Activated CD8-positive, alpha-beta memory T cell treated with anti-CD3 and anti-CD28 coated beads, Interleukin-2, amount 10 ng/mL, durations not matched to agents 7 days and 5 days (primary cell): ENCODE data around the gene MGAT5. TPM values are rescaled to one million over a fixed set of nuclear protein-coding genes. Genes with fewer than 3 reads are reported as not detected.
A peak's percentile ranks its signal among the peaks of the same experiment; 100 is the strongest.
"Not testable (repeated sequence)": the region's sequence is repeated elsewhere in the genome, so short reads cannot be mapped to it uniquely, and the experiment has no call there.

ENCODE experiments used
- ATAC-seq: fragments of 150-1000 bp; cut with Tn5 transposase; one replicate; pipeline ENCODE4 v1.10.0; 2021; ENCODE audit warnings: moderate library complexity
- CTCF ChIA-PET: fragments of 350-600 bp; sonication (Branson Sonifier 250); formaldehyde crosslinking; loops from one replicate; lab custom pipeline; 2021; ENCODE audit warnings: antibody characterized with exemption; lab: Charles Lee
- DNase-seq: peaks from one replicate; pipeline ENCODE4 v3.0.0-alpha.2; 2020
- H3K27ac Mint-ChIP-seq: one replicate; pipeline ENCODE4 v1.8.0; 2021; ENCODE audit warnings: mild to moderate bottlenecking, mixed read lengths
- H3K27me3 Mint-ChIP-seq: one replicate; pipeline ENCODE4 v1.8.0; 2021; ENCODE audit warnings: mixed read lengths
- H3K36me3 Mint-ChIP-seq: one replicate; pipeline ENCODE4 v1.8.0; 2021; ENCODE audit warnings: mild to moderate bottlenecking, mixed read lengths
- H3K4me1 Mint-ChIP-seq: one replicate; pipeline ENCODE4 v1.8.0; 2021; ENCODE audit warnings: mixed read lengths
- H3K4me3 Mint-ChIP-seq: one replicate; pipeline ENCODE4 v1.8.0; 2021; ENCODE audit warnings: mild to moderate bottlenecking, moderate library complexity, mixed read lengths
- H3K9me3 Mint-ChIP-seq: one replicate; pipeline ENCODE4 v1.8.0; 2022; ENCODE audit warnings: low read depth, mixed read lengths
- total RNA-seq, 2 experiments: library from RNA; stranded (reverse); gene quantifications; one replicate each; pipeline ENCODE4 v1.2.3, GENCODE V29; 2021

MGAT5 gene
- total RNA-seq, 2 experiments from 2014 or later = 40.3 to 43.6 TPM

DNA sequence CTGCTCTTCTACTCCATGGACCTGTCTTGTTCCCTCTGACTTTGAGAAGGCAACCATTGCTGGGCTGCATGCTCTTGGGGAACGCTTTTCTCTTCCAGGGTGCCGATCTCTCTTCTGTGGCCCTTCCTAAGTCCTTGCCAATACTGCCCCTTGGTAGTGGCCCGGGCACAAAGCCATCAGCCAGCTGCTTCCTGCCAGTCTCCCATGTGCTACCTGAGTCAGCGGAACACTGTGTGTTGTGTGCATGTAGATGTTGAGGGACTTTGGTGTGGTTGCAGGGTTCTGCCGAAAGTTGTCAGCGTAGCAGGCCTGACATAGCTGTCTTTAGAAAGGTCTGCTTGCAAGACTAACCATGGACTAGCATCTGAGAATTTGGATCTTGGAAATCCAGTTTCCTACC, 35.4 kb downstream of the MGAT5 start:
- ATAC-seq (peak; percentile 10), DNase-seq (no peak)
- Mint-ChIP-seq H3K9me3 (no peaks in the 10 kb centered on the region), H3K36me3 (peaks cover 8% of the 10 kb centered on the region), H3K27me3 (peaks cover 22% of the 10 kb centered on the region), H3K4me3 (no peak overlapping the region), H3K27ac (no peak overlapping the region), H3K4me1 (peaks cover 20% of the 10 kb centered on the region)
- CTCF ChIA-PET = interaction anchor here (1.0 to 4.0 kb wide), 5 partner anchors 30 to 171 kb away, joined by 3 to 21 read pairs (median 6); no protein-coding TSS in a partner anchor

DNA sequence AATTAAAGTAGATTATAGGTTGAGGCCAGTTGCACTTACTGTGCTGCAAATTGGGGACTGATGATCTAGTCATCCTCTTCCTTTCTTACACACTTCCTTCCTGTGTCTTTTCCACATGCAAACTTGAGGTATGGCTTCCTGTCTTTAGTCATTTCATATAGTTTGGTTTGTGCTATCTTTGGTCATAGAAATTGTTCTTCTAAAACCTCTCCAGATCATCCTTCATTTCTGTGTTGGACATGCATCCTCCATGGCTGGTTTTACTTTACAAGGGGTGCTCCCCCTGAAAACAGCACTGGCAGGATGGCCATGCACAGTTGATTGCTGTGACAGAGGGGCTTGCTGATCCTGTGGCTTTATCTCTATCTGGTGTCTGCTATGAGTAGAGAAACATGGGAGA, 36.5 kb downstream of the MGAT5 start:
- CTCF ChIA-PET = interaction anchor here (0.9 to 4.0 kb wide), 7 partner anchors 15 to 172 kb away, joined by 3 to 21 read pairs (median 4); no protein-coding TSS in a partner anchor
- peaks cover 8% of the 10 kb centered on the region for H3K36me3 Mint-ChIP-seq
- peak; percentile 85 for ATAC-seq
- H3K27me3 Mint-ChIP-seq = peaks cover 17% of the 10 kb centered on the region
- no peaks in the 10 kb centered on the region for H3K9me3 Mint-ChIP-seq
- peaks cover 23% of the 10 kb centered on the region for H3K4me1 Mint-ChIP-seq
- H3K4me3 Mint-ChIP-seq = no peak overlapping the region
- no peak overlapping the region for H3K27ac Mint-ChIP-seq
- peak; percentile 63 for DNase-seq

DNA sequence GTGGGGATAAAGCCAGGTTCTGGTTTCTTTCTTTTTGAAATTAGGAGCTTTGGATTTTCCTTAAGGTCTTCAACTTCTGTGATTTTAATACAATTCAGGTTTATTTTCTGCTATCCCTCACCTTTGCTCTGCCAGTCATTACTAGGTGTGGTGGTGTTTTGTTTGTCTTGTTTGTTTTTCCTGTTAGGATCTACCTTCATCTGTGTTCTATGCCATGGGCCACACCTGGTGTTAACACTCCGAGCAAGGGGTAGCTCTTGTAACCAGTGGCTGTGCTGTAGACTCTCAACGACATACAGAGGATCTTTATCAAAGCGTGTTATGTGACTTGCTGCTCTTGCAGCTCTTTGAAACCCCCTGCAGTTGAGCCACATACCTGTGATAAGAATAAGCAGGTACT, 38.6 kb downstream of the MGAT5 start:
- CTCF ChIA-PET = no interaction called here
- Mint-ChIP-seq H3K4me1 (peaks cover 19% of the 10 kb centered on the region), H3K27ac (no peak overlapping the region), H3K27me3 (peaks cover 4% of the 10 kb centered on the region), H3K9me3 (no peaks in the 10 kb centered on the region), H3K36me3 (peaks cover 17% of the 10 kb centered on the region), H3K4me3 (no peak overlapping the region)
- DNase-seq = no peak
- no peak for ATAC-seq

DNA sequence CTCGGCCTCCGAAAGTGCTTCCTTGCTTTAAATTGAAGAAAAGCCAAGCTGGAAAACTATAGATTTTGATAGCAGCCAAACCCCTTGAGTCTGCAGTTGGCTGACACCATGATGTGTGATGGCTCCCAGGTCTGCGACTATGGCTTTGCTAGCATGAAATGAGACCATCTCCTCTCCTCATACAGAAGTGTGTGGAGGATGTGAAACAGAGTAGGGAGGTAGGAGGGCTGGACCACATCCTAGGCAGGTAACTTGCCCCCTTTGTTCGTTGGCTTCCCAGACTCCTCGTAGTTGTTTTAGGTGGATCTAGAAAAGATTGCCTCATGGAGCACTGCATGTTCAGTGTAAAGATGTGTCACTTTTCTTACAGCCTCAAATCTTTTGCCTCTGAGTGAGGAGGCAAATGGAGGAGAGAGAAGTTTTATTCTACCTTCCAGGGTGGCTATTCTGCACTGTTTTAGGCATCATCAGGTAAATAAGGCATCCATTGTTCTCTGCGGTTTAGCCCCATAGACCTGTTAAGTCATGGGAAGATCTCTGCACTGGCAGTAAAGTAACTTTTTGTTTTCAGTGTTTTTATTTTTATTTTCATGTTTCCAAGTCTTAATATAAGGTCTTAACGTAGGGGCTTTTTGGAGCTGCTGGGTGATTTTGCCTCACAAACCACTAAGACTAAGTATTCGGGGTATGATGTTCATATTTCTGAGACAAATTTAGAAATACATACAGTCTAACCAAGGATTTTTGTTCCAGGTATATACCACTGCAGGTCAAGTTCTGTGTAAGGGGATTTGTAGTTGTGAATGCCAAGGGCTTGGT, 40.1 kb downstream of the MGAT5 start:
- peaks cover 18% of the 10 kb centered on the region for H3K36me3 Mint-ChIP-seq
- CTCF ChIA-PET = no interaction called here
- DNase-seq (no peak), ATAC-seq (no peak)
- no peak overlapping the region for H3K4me3 Mint-ChIP-seq
- no peak overlapping the region for H3K27ac Mint-ChIP-seq
- H3K9me3 Mint-ChIP-seq = no peaks in the 10 kb centered on the region
- H3K27me3 Mint-ChIP-seq = no peaks in the 10 kb centered on the region
- H3K4me1 Mint-ChIP-seq = peaks cover 19% of the 10 kb centered on the region

DNA sequence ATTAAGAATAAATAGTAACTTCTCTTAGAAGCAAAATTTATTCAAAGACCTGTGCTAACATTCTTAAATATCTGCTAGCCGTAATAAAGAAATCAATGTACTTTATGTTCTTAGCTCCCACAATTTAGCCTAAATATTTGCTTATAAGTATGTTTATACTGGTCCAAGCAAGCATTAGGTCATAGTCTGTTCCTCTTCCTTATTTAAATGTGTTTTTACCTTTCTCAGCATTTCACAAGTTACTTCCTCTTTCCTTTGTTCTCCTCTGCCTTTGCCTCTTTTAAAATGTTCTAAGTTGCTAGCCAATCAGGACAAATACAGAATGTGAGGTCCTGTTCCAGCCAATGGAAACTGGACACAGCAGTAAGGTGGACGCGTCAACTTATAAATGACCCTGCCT, 40.7 kb downstream of the MGAT5 start:
- Mint-ChIP-seq H3K4me1 (peaks cover 19% of the 10 kb centered on the region), H3K36me3 (peaks cover 22% of the 10 kb centered on the region)
- DNase-seq, H3K27ac Mint-ChIP-seq, H3K4me3 Mint-ChIP-seq, H3K27me3 Mint-ChIP-seq, H3K9me3 Mint-ChIP-seq, CTCF ChIA-PET, ATAC-seq: not testable (repeated sequence)

DNA sequence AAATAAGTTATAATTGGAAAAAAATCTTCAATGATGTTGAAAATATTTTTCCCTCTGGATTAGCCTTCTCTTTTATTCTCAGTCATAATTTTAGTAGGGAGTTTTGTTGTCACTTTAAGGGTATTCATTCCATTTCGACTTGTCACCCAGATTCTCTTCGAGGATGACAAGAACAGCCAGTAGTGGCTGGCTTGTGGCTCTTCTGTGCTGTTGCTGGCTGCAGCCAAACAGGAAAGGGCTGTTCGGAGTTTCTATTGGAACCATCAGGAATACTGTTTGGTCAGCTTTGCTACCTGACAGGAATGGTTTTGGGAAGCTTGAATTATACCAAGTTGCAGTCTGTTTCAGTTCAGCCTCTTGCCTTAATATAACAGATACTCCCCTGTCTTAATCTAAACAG, 41.6 kb downstream of the MGAT5 start:
- Mint-ChIP-seq H3K27me3 (peaks cover 3% of the 10 kb centered on the region), H3K9me3 (no peaks in the 10 kb centered on the region), H3K4me1 (peaks cover 22% of the 10 kb centered on the region), H3K36me3 (peaks cover 24% of the 10 kb centered on the region), H3K4me3 (no peak overlapping the region), H3K27ac (no peak overlapping the region)
- ATAC-seq = no peak
- no peak for DNase-seq
- CTCF ChIA-PET = no interaction called here

DNA sequence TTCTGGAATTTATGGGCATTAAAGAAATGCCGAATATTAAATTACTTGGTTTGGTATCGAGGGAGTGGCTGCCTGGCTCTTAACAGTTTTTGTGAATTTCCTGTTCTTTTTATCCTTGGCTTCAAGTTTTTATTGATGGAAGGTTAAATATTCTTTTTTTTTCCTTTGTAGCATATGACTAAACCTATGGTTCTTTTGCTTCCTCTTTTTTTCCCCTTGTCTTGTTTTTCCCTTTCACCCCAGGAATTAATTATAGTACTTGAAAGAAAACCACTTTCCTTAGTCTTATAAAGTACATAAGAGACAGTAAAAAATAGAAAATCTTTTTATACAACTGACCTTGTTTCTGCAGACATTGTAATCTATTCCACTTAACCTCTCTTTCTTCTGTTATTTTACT, 42.4 kb downstream of the MGAT5 start:
- CTCF ChIA-PET = no interaction called here
- H3K4me3 Mint-ChIP-seq = no peak overlapping the region
- H3K27ac Mint-ChIP-seq = no peak overlapping the region
- peaks cover 3% of the 10 kb centered on the region for H3K27me3 Mint-ChIP-seq
- no peaks in the 10 kb centered on the region for H3K9me3 Mint-ChIP-seq
- H3K36me3 Mint-ChIP-seq = peaks cover 23% of the 10 kb centered on the region
- H3K4me1 Mint-ChIP-seq = peaks cover 29% of the 10 kb centered on the region
- ATAC-seq (no peak), DNase-seq (no peak)

DNA sequence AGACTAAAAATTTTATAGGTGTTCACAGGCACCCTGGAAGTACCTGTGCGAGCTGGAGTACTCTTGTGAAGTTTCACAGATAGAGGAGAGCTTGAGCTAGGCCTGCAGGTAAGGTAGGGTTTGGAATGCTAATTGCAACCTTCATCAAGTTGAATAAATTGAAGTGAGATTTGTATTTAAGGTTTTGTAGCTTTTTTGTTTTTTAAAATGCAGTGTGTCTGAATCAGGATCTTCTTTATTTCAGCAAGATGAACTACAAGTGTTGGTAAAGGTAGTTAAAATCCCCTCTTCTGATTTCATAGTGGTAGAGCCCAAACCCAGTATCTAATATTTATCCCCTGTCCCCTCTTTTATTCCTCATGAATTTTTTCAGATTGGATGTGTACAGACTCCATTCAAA, 45.5 kb downstream of the MGAT5 start:
- DNase-seq (no peak), ATAC-seq (no peak)
- CTCF ChIA-PET = interaction anchor here (1.2 kb wide), 1 partner anchor 11 kb away, joined by 3 read pairs; no protein-coding TSS in a partner anchor
- H3K4me1 Mint-ChIP-seq = peaks cover 23% of the 10 kb centered on the region
- H3K27me3 Mint-ChIP-seq = peaks cover 3% of the 10 kb centered on the region
- peaks cover 24% of the 10 kb centered on the region for H3K36me3 Mint-ChIP-seq
- no peak overlapping the region for H3K27ac Mint-ChIP-seq
- no peaks in the 10 kb centered on the region for H3K9me3 Mint-ChIP-seq
- no peak overlapping the region for H3K4me3 Mint-ChIP-seq

DNA sequence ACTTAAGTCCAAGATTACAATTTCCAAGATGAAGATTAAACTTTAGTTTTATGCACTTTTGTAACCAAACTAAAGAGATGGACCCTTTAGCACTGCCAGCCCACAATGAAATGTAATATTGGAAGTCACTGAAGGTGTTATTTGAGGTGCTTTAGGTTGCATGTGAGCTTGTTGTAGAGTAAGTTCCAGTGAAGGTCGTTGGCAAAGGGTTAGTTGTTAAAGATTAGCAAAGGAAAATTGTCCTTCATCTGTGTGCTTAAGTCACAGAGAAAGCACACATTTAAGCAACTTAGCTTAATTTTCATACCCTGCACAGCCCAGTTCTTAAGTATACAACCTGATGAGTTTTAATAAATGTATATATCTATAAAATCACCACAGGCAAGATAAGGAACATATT, 46.7 kb downstream of the MGAT5 start:
- peaks cover 28% of the 10 kb centered on the region for H3K36me3 Mint-ChIP-seq

DNA sequence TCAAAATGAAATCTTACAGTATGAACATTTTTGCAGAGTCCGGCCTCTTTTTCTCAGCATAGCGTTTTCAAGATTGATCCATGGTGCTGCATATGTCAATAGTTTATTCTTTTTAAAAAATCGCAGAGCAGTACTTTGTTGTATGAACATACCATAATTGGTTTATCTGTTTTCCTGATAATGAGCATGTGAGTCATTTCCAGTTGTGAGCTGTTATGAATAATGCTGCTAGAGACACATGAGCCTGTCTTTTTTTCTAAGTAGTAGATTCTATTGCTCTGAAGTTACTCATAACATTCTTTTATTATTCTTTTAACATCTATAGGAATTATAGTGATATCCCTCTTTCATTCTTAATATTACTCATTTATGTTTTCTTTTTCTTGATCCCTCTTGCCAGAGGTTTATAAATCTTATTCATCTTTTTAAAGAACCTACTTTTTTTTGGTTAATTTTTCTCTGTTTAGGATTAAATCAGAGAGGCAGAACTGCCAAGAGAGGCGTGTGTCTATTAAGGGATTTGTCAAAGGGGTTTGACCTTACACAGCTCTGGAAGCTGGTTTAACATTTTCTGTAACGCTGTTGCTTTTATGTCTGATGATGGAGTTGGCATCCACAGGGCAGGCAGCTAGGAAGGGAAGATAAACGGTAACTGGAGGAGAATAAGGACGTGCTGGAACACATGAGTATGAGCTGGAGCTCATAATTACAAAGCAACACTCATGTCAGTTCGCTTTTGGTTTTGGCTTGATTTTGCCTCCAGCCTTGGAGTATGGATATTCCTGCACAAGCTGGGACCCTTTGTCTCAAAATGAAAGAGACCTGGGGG, 47.4 kb downstream of the MGAT5 start:
- CTCF ChIA-PET = interaction anchor here (0.8 to 1.5 kb wide), 2 partner anchors 18 to 111 kb away, joined by 3 read pairs; no protein-coding TSS in a partner anchor
- ATAC-seq (peak; percentile 65), DNase-seq (no peak)
- no peak overlapping the region for H3K4me3 Mint-ChIP-seq
- no peak overlapping the region for H3K27ac Mint-ChIP-seq
- H3K4me1 Mint-ChIP-seq = peaks cover 29% of the 10 kb centered on the region
- H3K27me3 Mint-ChIP-seq = peaks cover 3% of the 10 kb centered on the region
- peaks cover 24% of the 10 kb centered on the region for H3K36me3 Mint-ChIP-seq
- H3K9me3 Mint-ChIP-seq = no peaks in the 10 kb centered on the region

More for the DNA sequence above, 46.7 kb downstream of the MGAT5 start:
- Mint-ChIP-seq H3K27me3 (peaks cover 3% of the 10 kb centered on the region), H3K9me3 (no peaks in the 10 kb centered on the region), H3K4me1 (peaks cover 28% of the 10 kb centered on the region), H3K27ac (no peak overlapping the region), H3K4me3 (no peak overlapping the region)
- CTCF ChIA-PET = no interaction called here
- no peak for ATAC-seq
- no peak for DNase-seq

DNA sequence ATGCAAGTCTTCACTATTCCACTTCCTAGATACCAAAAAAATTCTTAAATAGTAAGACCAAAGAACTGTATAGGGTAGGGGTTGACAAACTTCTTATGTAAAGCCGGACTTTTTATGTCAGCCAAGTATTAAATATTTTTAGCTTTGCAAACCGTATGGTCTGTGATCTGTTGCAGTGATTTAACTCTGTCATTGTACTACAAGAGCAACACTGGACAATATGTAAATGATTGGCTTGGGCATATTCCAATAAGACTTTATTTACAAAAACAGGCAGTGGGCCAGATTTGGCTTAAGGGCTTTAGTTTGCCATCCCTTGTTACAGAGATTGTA, 48.0 kb downstream of the MGAT5 start:
- peaks cover 29% of the 10 kb centered on the region for H3K4me1 Mint-ChIP-seq
- CTCF ChIA-PET = interaction anchor here (0.8 to 1.5 kb wide), 2 partner anchors 19 to 110 kb away, joined by 3 read pairs; no protein-coding TSS in a partner anchor
- no peaks in the 10 kb centered on the region for H3K9me3 Mint-ChIP-seq
- ATAC-seq (no peak), DNase-seq (no peak)
- no peak overlapping the region for H3K4me3 Mint-ChIP-seq
- H3K27ac Mint-ChIP-seq = no peak overlapping the region
- peaks cover 19% of the 10 kb centered on the region for H3K36me3 Mint-ChIP-seq
- peaks cover 3% of the 10 kb centered on the region for H3K27me3 Mint-ChIP-seq

DNA sequence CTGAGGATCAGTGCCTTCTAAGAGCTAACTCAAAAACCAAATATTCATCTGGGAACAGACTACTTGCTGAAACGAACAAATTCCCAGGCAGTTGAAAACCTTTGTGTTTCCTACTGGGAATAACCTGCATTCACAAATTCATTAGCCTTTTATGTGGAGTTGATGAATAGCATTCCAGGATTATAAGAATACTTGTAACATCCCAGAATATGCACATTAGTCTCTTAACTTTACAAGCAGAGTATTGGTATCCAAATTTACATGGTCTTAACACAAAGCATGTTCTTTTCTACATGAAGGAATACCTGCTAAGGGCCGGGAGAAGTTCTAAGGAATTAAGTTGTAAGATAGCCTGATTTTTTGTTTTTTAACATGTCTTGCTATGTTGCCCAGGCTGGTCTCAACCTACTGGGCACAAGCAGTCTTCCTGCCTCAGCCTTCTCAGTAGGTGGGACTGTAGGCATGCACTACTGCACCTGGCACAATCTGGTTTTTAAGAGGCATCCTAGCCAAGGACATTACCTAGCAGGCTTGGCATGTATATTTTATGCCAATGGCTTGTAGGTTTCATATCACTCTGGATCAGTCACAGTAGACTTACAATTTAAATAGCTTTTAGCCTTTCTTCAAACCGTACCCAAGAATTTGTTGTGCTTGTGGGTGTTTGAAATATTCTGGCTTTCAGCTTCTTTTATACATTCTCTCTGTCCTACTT, 50.7 kb downstream of the MGAT5 start:
- DNase-seq (no peak), ATAC-seq (no peak)
- CTCF ChIA-PET = interaction anchor here (1.2 to 2.0 kb wide), 3 partner anchors 11 to 21 kb away, joined by 3 to 7 read pairs (median 4); no protein-coding TSS in a partner anchor
- peaks cover 3% of the 10 kb centered on the region for H3K27me3 Mint-ChIP-seq
- peaks cover 31% of the 10 kb centered on the region for H3K4me1 Mint-ChIP-seq
- H3K36me3 Mint-ChIP-seq = peaks cover 17% of the 10 kb centered on the region
- H3K27ac Mint-ChIP-seq = no peak overlapping the region
- H3K9me3 Mint-ChIP-seq = peaks cover 5% of the 10 kb centered on the region
- no peak overlapping the region for H3K4me3 Mint-ChIP-seq

DNA sequence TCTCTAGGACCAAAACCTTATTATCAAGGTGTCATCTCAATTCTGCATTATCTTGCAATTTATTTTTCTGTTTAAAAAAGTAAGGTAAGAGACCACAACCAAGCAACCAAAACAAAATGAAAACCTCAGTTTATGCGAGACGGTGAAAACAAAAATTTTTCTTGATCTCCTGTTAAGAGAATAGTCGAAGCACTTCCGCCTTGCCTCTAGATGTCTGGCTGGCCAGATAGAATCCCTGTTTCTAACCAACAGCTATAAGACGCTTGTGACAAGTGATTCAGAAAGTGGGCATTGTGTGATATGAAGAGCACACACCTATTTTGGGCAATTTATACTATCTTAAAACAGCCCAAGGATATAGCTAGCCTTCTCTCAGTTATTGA, 51.2 kb downstream of the MGAT5 start:
- Mint-ChIP-seq H3K4me1 (peaks cover 32% of the 10 kb centered on the region), H3K9me3 (peaks cover 5% of the 10 kb centered on the region), H3K4me3 (no peak overlapping the region), H3K36me3 (peaks cover 14% of the 10 kb centered on the region), H3K27ac (peak overlapping the region; percentile 15), H3K27me3 (no peaks in the 10 kb centered on the region)
- ATAC-seq = no peak
- CTCF ChIA-PET = interaction anchor here (1.2 to 2.3 kb wide), 5 partner anchors 11 to 52 kb away, joined by 3 to 7 read pairs (median 4); no protein-coding TSS in a partner anchor
- no peak for DNase-seq
